AG09309 (cell line): ENCODE measurements around the gene ELP4.

Experiments
- DNase-seq: peaks from one replicate; pipeline ENCODE4 v3.0.0-alpha.2; 2010; ENCODE audit warnings: low read depth
- H3K4me3 ChIP-seq: 2 replicates; pipeline ENCODE4 v1.5.1; 2011; ENCODE audit warnings: mild to moderate bottlenecking, low read depth, low read length, moderate library complexity; ENCODE audit not compliant: control insufficient read depth
- CTCF ChIP-seq: IDR thresholded peaks from 2 replicates; pipeline ENCODE4 v1.5.1; 2011; ENCODE audit warnings: mild to moderate bottlenecking, low read depth, low read length, inconsistent platforms; ENCODE audit not compliant: insufficient read depth, control insufficient read depth; ENCODE audit errors: missing control alignments

Gene ELP4

GRCh38 chr11:31830406-31830805 lies 320.8 kb downstream of the ELP4 start:
- TF ChIP-seq CTCF: no peak
- DNase-seq: no peak
- no peak overlapping the region for H3K4me3 ChIP-seq

- no peak for TF ChIP-seq CTCF
- H3K4me3 ChIP-seq: no peak overlapping the region
- no peak for DNase-seq
Measured at GRCh38 chr11:31834237-31834636, 324.7 kb downstream of the ELP4 start.
